ENCODE results near the gene PPP6R2. TPM values are rescaled to one million over a fixed set of nuclear protein-coding genes. Genes with fewer than 3 reads are reported as not detected.

Gene PPP6R2
- total RNA-seq, 1 donor from 2014 or later: 32.6 TPM

DNA sequence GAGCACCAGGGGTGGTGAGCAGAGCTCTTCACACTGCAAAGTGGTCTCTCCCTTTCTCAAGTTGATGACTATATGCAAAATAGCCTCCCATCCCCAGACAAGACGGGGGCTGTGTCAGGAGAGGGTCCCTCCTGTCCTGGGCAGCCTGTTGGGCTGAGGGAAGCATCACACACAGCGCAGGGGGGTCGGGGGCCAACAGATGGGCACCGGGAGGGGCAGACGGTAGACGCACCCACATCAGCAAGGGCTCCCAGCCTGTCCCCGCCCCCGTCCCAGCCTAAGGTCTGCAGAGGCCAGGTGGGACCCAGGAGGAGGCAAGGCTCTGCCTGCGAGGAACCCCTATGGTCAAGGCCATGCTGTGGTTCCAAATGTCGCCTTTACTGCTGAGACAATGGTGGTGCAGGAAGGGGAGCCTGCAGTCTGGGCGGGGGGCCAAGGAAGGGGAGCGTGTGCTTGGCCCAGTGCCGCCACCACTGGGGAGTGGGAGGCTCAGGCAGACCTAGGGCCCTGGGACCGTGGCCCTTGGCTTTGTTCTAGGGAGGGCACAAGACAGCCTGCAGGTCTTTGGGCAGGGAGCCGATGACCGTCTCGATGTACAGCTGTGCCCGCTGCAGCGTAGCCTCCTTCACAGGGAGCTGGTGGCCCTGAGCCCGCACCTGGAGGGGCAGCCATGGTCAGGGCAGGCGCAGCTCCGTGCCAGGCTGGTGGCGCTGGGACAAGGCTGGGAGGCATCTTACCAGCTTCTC, 31.3 kb upstream of the PPP6R2 start:
- Mint-ChIP-seq H3K4me3 (no peak overlapping the region), H3K4me1 (peaks cover 8% of the 10 kb centered on the region), H3K9me3 (no peaks in the 10 kb centered on the region), H3K36me3 (peaks cover 2% of the 10 kb centered on the region), H3K27me3 (ENCODE audit: insufficient read depth, low read depth) (peaks cover 3% of the 10 kb centered on the region), H3K27ac (no peak overlapping the region)
- no peak overlapping the region for H3K27ac ChIP-seq
- no peak overlapping the region for H2AFZ ChIP-seq (replicated peaks)
- TF ChIP-seq, protein P1, sequence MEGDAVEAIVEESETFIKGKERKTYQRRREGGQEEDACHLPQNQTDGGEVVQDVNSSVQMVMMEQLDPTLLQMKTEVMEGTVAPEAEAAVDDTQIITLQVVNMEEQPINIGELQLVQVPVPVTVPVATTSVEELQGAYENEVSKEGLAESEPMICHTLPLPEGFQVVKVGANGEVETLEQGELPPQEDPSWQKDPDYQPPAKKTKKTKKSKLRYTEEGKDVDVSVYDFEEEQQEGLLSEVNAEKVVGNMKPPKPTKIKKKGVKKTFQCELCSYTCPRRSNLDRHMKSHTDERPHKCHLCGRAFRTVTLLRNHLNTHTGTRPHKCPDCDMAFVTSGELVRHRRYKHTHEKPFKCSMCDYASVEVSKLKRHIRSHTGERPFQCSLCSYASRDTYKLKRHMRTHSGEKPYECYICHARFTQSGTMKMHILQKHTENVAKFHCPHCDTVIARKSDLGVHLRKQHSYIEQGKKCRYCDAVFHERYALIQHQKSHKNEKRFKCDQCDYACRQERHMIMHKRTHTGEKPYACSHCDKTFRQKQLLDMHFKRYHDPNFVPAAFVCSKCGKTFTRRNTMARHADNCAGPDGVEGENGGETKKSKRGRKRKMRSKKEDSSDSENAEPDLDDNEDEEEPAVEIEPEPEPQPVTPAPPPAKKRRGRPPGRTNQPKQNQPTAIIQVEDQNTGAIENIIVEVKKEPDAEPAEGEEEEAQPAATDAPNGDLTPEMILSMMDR (IDR thresholded peaks at IDR 0.05): no peak
- TF ChIP-seq EZH2phosphoT487 (IDR thresholded peaks at IDR 0.05) (no peak), EZH2 (IDR thresholded peaks at IDR 0.05) (no peak)
- peaks cover 20% of the 10 kb centered on the region for H3K4me1 ChIP-seq
- H3K4me2 ChIP-seq: no peak overlapping the region
- H3K27me3 ChIP-seq: no peaks in the 10 kb centered on the region
- no peaks in the 10 kb centered on the region for H3K36me3 ChIP-seq
- H3K9me3 ChIP-seq (ENCODE audit: low read depth): no peaks in the 10 kb centered on the region
- H4K20me1 ChIP-seq (ENCODE audit: low read depth): no peaks in the 10 kb centered on the region
- no peak overlapping the region for H3K9ac ChIP-seq
- peaks cover 21% of the 10 kb centered on the region for H3F3A ChIP-seq (ENCODE audit: low read depth)
- H3K4me3 ChIP-seq: no peak overlapping the region
- DNase-seq (ENCODE audit: low spot score): no peak
- H3K79me2 ChIP-seq (ENCODE audit: low read depth): peaks cover 2% of the 10 kb centered on the region

GRCh38 chr22:50312371-50312770, 30.8 kb upstream of the PPP6R2 start:
- Histone ChIP-seq H3K4me3 (no peak overlapping the region), H3F3A (ENCODE audit: low read depth) (peaks cover 21% of the 10 kb centered on the region), H3K9ac (no peak overlapping the region), H3K9me3 (ENCODE audit: low read depth) (no peaks in the 10 kb centered on the region), H3K79me2 (ENCODE audit: low read depth) (no peaks in the 10 kb centered on the region), H2AFZ (replicated peaks) (no peak overlapping the region), H3K4me1 (peaks cover 20% of the 10 kb centered on the region), H4K20me1 (ENCODE audit: low read depth) (no peaks in the 10 kb centered on the region), H3K27ac (no peak overlapping the region), H3K27me3 (no peaks in the 10 kb centered on the region), H3K4me2 (no peak overlapping the region), H3K36me3 (no peaks in the 10 kb centered on the region)
- peaks cover 2% of the 10 kb centered on the region for H3K36me3 Mint-ChIP-seq
- H3K9me3 Mint-ChIP-seq: no peaks in the 10 kb centered on the region
- H3K4me1 Mint-ChIP-seq: peaks cover 8% of the 10 kb centered on the region
- DNase-seq (ENCODE audit: low spot score): no peak
- H3K27ac Mint-ChIP-seq: no peak overlapping the region
- H3K4me3 Mint-ChIP-seq: no peak overlapping the region
- H3K27me3 Mint-ChIP-seq (ENCODE audit: insufficient read depth, low read depth): peaks cover 3% of the 10 kb centered on the region
- TF ChIP-seq EZH2phosphoT487 (IDR thresholded peaks at IDR 0.05): no peak
- no peak for TF ChIP-seq EZH2 (IDR thresholded peaks at IDR 0.05)
- TF ChIP-seq, protein P1 (IDR thresholded peaks at IDR 0.05): no peak

DNA sequence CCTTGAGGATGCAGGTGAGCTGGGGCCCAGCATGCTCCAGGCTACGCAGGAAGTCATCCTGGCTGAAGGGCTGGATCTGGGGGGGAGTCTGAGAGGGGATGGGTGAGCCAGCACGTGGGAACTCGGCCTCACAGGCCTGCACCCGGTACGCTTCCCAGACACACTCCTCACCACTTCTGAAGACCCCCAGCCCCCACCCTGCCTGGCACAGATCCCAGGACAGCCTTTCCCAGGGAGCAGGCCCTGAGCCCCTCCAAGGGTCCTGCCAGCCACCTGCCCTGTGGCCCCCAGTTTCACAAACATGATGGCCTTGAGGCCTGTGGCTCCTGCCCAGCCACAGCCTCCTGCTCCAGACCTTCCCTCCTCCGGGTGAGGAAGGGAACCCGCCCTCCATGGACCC, 30.1 kb upstream of the PPP6R2 start:
- DNase-seq (ENCODE audit: low spot score): no peak
- peaks cover 2% of the 10 kb centered on the region for H3K36me3 Mint-ChIP-seq

More for the DNA sequence above, 30.1 kb upstream of the PPP6R2 start:
- Mint-ChIP-seq H3K4me3 (no peak overlapping the region), H3K27ac (no peak overlapping the region), H3K9me3 (no peaks in the 10 kb centered on the region), H3K4me1 (peaks cover 8% of the 10 kb centered on the region), H3K27me3 (ENCODE audit: insufficient read depth, low read depth) (peaks cover 3% of the 10 kb centered on the region)
- Histone ChIP-seq H2AFZ (replicated peaks) (no peak overlapping the region), H3F3A (ENCODE audit: low read depth) (peaks cover 18% of the 10 kb centered on the region), H4K20me1 (ENCODE audit: low read depth) (no peaks in the 10 kb centered on the region), H3K4me1 (peaks cover 17% of the 10 kb centered on the region), H3K27ac (no peak overlapping the region), H3K4me3 (no peak overlapping the region), H3K9ac (no peak overlapping the region), H3K79me2 (ENCODE audit: low read depth) (no peaks in the 10 kb centered on the region), H3K4me2 (no peak overlapping the region), H3K36me3 (no peaks in the 10 kb centered on the region), H3K27me3 (no peaks in the 10 kb centered on the region), H3K9me3 (ENCODE audit: low read depth) (no peaks in the 10 kb centered on the region)
- TF ChIP-seq, protein P1 (IDR thresholded peaks at IDR 0.05): no peak
- TF ChIP-seq EZH2phosphoT487 (IDR thresholded peaks at IDR 0.05) (no peak), EZH2 (IDR thresholded peaks at IDR 0.05) (no peak)
